Osteocyte (in vitro differentiated cells): ENCODE data around the gene ITFG1. TPM values are rescaled to one million over a fixed set of nuclear protein-coding genes. Genes with fewer than 3 reads are reported as not detected.
"Not testable (repeated sequence)": the region's sequence is repeated elsewhere in the genome, so short reads cannot be mapped to it uniquely, and the experiment has no call there.

Experiments used
- DNase-seq: peaks from one replicate; pipeline ENCODE4 v3.0.0; 2021; ENCODE audit warnings: mixed read lengths; ENCODE audit not compliant: unreplicated experiment; ENCODE audit errors: extremely low spot score
- H3K27ac Mint-ChIP-seq: one replicate; pipeline ENCODE4 v1.8.0; 2021; ENCODE audit warnings: mild to moderate bottlenecking, mixed read lengths; ENCODE audit not compliant: unreplicated experiment
- H3K27me3 Mint-ChIP-seq: one replicate; pipeline ENCODE4 v1.8.0; 2021; ENCODE audit warnings: mixed read lengths; ENCODE audit not compliant: unreplicated experiment
- H3K36me3 Mint-ChIP-seq: one replicate; pipeline ENCODE4 v1.8.0; 2021; ENCODE audit warnings: mixed read lengths; ENCODE audit not compliant: unreplicated experiment
- H3K4me1 Mint-ChIP-seq: one replicate; pipeline ENCODE4 v1.8.0; 2021; ENCODE audit warnings: mixed read lengths; ENCODE audit not compliant: unreplicated experiment
- H3K4me3 Mint-ChIP-seq: one replicate; pipeline ENCODE4 v1.8.0; 2021; ENCODE audit warnings: mild to moderate bottlenecking, moderate library complexity, mixed read lengths; ENCODE audit not compliant: unreplicated experiment
- H3K9me3 Mint-ChIP-seq: one replicate; pipeline ENCODE4 v1.8.0; 2021; ENCODE audit warnings: mixed read lengths; ENCODE audit not compliant: unreplicated experiment
- total RNA-seq: library from RNA; stranded (reverse); gene quantifications from 2 replicates; pipeline ENCODE4 v1.2.1, GENCODE V29; 2021
- TF ChIP-seq, protein P1 (sequence below): fragments of 200-600 bp; sonication (generic); IDR thresholded peaks from 2 replicates; pipeline ENCODE4 v1.5.0; 2021; ENCODE audit warnings: antibody characterized with exemption, mild to moderate bottlenecking, moderate library complexity

The ITFG1 gene
- total RNA-seq, 1 donor from 2014 or later, result 69.5 TPM

DNA sequence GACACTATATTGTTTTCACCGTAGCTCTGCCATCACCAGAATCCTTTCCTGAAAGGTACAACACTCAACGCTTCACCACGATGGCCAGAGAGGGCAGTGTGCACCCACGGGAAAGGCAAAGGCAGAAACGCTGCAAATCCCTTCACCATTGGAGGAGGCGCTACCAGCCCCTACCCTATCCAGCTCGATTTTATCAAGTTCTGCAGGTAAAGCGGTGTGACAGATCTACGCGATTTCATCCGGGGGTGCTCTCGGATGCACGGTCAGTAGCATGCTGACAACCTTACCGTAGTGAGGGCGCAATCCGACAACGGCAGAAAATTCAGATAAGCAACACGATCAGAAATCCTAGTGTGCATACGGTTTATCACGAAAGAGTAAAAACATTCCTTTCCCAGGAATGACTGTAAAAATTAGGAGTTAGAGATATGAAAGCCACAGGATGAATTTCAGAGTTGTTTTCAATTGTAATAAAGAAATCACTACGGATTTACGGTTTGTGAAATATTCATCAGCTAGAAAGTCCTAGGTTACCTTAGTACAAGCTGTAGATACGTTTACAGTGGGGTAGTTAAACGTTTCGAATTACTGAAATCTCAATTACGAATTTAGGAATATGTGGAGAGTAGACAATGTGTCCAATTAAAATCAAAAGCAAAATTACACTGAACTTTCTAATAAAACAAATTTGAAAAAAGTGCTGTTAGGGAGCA, 318.9 kb downstream of the ITFG1 start:
- no peaks in the 10 kb centered on the region for H3K9me3 Mint-ChIP-seq
- peaks cover 8% of the 10 kb centered on the region for H3K4me1 Mint-ChIP-seq
- H3K27me3 Mint-ChIP-seq, result no peaks in the 10 kb centered on the region
- DNase-seq, result peak; percentile 93
- TF ChIP-seq, protein P1, sequence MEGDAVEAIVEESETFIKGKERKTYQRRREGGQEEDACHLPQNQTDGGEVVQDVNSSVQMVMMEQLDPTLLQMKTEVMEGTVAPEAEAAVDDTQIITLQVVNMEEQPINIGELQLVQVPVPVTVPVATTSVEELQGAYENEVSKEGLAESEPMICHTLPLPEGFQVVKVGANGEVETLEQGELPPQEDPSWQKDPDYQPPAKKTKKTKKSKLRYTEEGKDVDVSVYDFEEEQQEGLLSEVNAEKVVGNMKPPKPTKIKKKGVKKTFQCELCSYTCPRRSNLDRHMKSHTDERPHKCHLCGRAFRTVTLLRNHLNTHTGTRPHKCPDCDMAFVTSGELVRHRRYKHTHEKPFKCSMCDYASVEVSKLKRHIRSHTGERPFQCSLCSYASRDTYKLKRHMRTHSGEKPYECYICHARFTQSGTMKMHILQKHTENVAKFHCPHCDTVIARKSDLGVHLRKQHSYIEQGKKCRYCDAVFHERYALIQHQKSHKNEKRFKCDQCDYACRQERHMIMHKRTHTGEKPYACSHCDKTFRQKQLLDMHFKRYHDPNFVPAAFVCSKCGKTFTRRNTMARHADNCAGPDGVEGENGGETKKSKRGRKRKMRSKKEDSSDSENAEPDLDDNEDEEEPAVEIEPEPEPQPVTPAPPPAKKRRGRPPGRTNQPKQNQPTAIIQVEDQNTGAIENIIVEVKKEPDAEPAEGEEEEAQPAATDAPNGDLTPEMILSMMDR, result peak; percentile 97
- no peaks in the 10 kb centered on the region for H3K36me3 Mint-ChIP-seq
- H3K4me3 Mint-ChIP-seq, result peak overlapping the region; percentile 84
- peak overlapping the region; percentile 19 for H3K27ac Mint-ChIP-seq

DNA sequence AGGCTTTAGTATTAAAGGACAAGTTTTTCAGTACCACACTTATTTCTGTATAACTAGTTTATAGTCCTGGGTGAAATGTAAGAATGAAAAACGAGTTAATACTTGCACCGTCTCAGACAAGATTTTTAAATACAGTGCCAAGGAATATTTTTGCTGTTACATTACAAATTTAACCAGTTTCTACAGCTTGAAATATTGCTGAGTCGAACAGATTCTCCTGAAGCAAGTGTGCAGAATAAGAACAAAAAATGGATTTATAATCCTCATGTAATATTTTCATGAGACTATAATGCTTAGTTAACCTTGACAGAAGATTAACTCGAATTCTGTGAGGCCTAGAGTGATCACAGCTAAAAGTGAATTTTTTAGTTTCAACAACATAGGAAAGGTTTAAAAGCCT, 320.2 kb downstream of the ITFG1 start:
- Mint-ChIP-seq H3K4me3 (no peak overlapping the region), H3K27me3 (no peaks in the 10 kb centered on the region), H3K36me3 (no peaks in the 10 kb centered on the region), H3K9me3 (no peaks in the 10 kb centered on the region), H3K4me1 (peaks cover 11% of the 10 kb centered on the region), H3K27ac (no peak overlapping the region)
- TF ChIP-seq, protein P1, result no peak
- DNase-seq, result no peak

DNA sequence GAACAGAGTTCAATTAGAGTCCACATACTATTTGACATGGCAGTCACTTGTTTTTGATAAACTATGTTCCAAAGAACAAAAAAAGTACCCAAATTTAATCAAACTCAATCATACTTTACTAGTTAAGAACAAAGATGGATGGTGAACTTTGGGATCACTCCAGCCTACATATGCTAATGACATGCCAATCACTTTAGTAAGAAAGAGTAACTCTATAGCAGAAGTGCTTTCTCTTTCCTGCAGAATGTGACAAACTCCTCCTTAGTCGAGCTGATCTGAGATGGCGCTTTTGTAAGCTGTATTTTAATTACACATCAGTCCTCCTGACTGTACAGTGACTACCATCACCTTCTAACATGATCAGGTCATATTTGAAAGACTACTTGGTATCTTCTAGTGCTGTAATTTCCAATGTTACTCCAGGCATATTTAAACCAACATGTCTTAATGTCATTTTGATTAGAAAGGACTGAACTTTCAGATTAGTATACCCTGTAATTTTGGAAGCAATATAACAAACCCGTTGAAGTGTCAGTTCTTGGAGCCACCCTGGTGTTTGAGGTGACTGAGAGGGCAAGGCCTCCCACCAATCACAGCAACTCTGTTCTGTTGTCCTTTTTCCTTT, 321.2 kb downstream of the ITFG1 start:
- no peak overlapping the region for H3K4me3 Mint-ChIP-seq
- no peaks in the 10 kb centered on the region for H3K9me3 Mint-ChIP-seq
- no peak overlapping the region for H3K27ac Mint-ChIP-seq
- H3K36me3 Mint-ChIP-seq, result no peaks in the 10 kb centered on the region
- TF ChIP-seq, protein P1, result no peak
- H3K27me3 Mint-ChIP-seq, result no peaks in the 10 kb centered on the region
- DNase-seq, result no peak
- peaks cover 11% of the 10 kb centered on the region for H3K4me1 Mint-ChIP-seq

DNA sequence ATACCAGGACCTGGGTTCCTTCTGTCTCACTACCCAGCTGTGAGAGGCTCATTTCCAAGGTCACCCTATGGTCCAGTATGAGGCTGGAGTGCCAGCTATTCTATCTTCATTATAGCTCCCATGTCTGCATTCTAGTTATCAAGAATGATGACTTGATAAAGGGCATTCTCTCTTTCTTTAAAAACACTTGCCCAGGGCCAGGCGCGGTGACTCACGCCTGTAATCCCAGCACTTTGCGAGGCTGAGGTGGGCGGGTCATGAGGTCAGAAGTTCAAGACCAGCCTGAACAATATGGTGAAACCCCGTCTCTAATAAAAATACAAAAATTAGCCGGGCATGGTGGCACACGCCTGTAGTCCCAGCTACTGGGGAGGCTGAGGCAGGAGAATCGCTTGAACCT, 322.9 kb downstream of the ITFG1 start:
- not testable (repeated sequence) for H3K4me3 Mint-ChIP-seq, H3K4me1 Mint-ChIP-seq

DNA sequence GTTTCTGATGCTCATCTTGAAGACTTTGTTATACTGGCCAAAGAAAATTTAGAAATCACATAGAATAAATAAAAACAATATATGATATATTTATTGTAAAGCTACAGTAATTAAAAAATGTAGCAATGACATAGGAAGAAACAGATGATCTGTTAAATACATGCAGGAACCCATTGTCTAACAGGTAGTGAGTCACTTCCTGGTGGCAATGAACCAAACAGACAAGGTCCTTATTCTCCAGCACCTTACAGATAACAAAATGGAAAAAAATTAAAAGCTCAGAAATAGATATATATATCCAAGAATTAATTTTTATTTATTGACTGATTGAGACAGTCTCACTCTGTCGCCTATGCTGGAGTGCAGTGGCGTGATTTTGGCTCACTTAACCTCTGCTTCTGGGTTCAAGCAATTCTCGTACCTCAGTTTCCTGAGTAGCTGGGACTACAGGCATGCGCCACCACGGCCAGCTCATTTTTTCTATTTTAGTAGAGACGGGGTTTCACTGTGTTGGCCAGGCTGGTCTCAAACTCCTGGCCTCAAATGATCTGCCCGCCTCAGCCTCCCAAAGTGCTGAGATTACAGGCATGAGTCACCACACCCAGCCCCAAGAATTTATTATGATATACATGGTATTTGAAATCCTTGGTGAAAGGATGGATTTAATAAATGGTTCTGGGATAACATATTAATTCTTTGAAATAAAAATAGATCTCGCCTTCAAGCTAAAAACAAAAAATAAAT, 324.6 kb downstream of the ITFG1 start:
- Mint-ChIP-seq H3K27me3 (no peaks in the 10 kb centered on the region), H3K36me3 (no peaks in the 10 kb centered on the region), H3K4me1 (peaks cover 3% of the 10 kb centered on the region), H3K27ac (no peak overlapping the region), H3K9me3 (no peaks in the 10 kb centered on the region), H3K4me3 (no peak overlapping the region)
- no peak for DNase-seq
- TF ChIP-seq, protein P1, result no peak

More for the DNA sequence above, 322.9 kb downstream of the ITFG1 start:
- not testable (repeated sequence) for H3K36me3 Mint-ChIP-seq, H3K27me3 Mint-ChIP-seq, H3K9me3 Mint-ChIP-seq, H3K27ac Mint-ChIP-seq, DNase-seq
